NCI-H1048 (cell line): Measurements from ENCODE around the gene NKPD1.
A peak's percentile ranks its signal among the peaks of the same experiment; 100 is the strongest.

Experiments used
- DNase-seq: peaks from one replicate; lab custom pipeline; 2025; lab: John Stamatoyannopoulos, UW

NKPD1 gene

GRCh38 chr19:45160870-45161737 lies at the start of gene NKPD1:
Gene NKPD1 (minus strand): TSS chr19:45160982. CDS start chr19:45160150, 832 bp downstream.
- DNase-seq, result no peak

- no peak for DNase-seq
Measured at GRCh38 chr19:45206328-45206727, 45.5 kb upstream of the NKPD1 start.

- DNase-seq, result no peak
Measured at GRCh38 chr19:45205810-45206209, 45.0 kb upstream of the NKPD1 start.

- no peak for DNase-seq
Measured at GRCh38 chr19:45202637-45203036, 41.9 kb upstream of the NKPD1 start.

GRCh38 chr19:45200568-45200967 lies 39.8 kb upstream of the NKPD1 start:
- DNase-seq, result no peak

GRCh38 chr19:45195764-45196163 lies 35.0 kb upstream of the NKPD1 start:
- DNase-seq, result no peak

GRCh38 chr19:45191375-45191774 lies 30.6 kb upstream of the NKPD1 start:
- no peak for DNase-seq

- DNase-seq, result no peak
Measured at GRCh38 chr19:45189971-45190370, 29.2 kb upstream of the NKPD1 start.

- peak; percentile 33 for DNase-seq
Measured at GRCh38 chr19:45187421-45188100, 26.8 kb upstream of the NKPD1 start.

GRCh38 chr19:45186509-45187334 lies 25.9 kb upstream of the NKPD1 start:
- no peak for DNase-seq

GRCh38 chr19:45184115-45184514 lies 23.3 kb upstream of the NKPD1 start:
- DNase-seq, result no peak

GRCh38 chr19:45182758-45183157 lies 22.0 kb upstream of the NKPD1 start:
- no peak for DNase-seq

- no peak for DNase-seq
Measured at GRCh38 chr19:45180936-45181335, 20.2 kb upstream of the NKPD1 start.

GRCh38 chr19:45179892-45180370 lies 19.1 kb upstream of the NKPD1 start:
- DNase-seq, result no peak

GRCh38 chr19:45179072-45179891 lies 18.5 kb upstream of the NKPD1 start:
- DNase-seq, result no peak

GRCh38 chr19:45178262-45179071 lies 17.7 kb upstream of the NKPD1 start, which contains the start of gene BLOC1S3:
Gene BLOC1S3 (plus strand): TSS chr19:45178784. CDS start chr19:45179297, 513 bp downstream.
- peak; percentile 100 for DNase-seq

- no peak for DNase-seq
Measured at GRCh38 chr19:45177817-45178261, 17.1 kb upstream of the NKPD1 start, which contains the start of gene TRAPPC6A. Gene TRAPPC6A (minus strand): TSS chr19:45178237. CDS start chr19:45178218, 19 bp downstream.

- no peak for DNase-seq
Measured at GRCh38 chr19:45175515-45176345, 14.9 kb upstream of the NKPD1 start.

GRCh38 chr19:45173816-45174215 lies 13.0 kb upstream of the NKPD1 start:
- no peak for DNase-seq
